Measurements from ENCODE around the gene PLCD4. TPM values are rescaled to one million over a fixed set of nuclear protein-coding genes. Genes with fewer than 3 reads are reported as not detected.

The PLCD4 gene
- total and polyA plus RNA-seq, 12 donors, result 0.23 to 2.3 (median 0.94) TPM

DNA sequence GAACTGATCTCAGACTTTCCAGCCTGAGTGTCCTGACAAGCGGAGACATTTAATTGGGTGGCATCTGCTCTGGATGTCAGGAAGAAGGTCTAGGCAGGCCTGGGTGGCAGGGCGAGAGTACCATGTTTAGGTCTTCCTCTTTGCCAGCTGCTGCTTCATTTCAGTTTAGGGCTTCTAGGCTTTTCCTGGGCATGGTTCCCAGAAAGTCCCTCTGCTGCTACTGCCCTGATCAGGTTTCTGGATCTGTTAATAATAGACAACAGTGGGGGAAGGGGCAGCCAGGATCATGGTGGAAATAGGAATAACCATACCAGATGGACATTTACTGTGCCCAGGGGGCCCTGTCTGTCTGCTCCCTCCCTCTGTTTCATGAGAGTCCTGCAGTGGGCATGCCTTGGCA, 2.3 kb upstream of the PLCD4 start:
- ATAC-seq, result peak in 6 of 8 donors; percentile 29 to 78 (median 49)
- no peaks in the 10 kb centered on the region for H3K36me3 ChIP-seq
- peaks cover 0 to 25% (median 11%) of the 10 kb centered on the region in 9 donors for H3K4me1 ChIP-seq
- TF ChIP-seq, protein P1, sequence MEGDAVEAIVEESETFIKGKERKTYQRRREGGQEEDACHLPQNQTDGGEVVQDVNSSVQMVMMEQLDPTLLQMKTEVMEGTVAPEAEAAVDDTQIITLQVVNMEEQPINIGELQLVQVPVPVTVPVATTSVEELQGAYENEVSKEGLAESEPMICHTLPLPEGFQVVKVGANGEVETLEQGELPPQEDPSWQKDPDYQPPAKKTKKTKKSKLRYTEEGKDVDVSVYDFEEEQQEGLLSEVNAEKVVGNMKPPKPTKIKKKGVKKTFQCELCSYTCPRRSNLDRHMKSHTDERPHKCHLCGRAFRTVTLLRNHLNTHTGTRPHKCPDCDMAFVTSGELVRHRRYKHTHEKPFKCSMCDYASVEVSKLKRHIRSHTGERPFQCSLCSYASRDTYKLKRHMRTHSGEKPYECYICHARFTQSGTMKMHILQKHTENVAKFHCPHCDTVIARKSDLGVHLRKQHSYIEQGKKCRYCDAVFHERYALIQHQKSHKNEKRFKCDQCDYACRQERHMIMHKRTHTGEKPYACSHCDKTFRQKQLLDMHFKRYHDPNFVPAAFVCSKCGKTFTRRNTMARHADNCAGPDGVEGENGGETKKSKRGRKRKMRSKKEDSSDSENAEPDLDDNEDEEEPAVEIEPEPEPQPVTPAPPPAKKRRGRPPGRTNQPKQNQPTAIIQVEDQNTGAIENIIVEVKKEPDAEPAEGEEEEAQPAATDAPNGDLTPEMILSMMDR (IDR thresholded peaks at IDR 0.05), result no peak
- no peaks in the 10 kb centered on the region for H3K9me3 ChIP-seq
- intact Hi-C loops (cut with DNase I), result no loop called here
- peak in 1 of 2 donors; percentile 23 for DNase-seq
- no peak overlapping the region for H3K4me3 ChIP-seq
- WGBS, 2 donors, result 74 to 85% methylated on average over 2 of the region's 2 CpGs
- no peak overlapping the region for H3K27ac ChIP-seq
- no peaks in the 10 kb centered on the region for H3K27me3 ChIP-seq

DNA sequence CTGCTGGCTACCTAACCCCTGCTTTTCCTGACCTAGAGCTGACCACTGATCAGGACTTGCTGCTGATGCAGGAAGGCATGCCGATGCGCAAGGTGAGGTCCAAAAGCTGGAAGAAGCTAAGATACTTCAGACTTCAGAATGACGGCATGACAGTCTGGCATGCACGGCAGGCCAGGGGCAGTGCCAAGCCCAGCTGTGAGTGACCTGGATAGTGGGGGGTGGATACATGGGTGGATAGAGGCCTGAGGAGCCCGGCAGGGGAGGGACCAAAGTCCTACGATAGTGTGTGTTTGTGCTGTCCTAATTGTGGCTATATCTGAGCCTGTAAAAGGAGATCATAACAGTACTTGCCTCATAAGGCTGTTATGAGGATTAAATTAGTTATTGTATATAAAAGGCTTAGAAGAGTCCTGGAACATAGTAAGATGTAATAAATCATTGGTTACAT, 8.2 kb downstream of the PLCD4 start:
- no peak overlapping the region for H3K4me3 ChIP-seq
- no peaks in the 10 kb centered on the region for H3K27me3 ChIP-seq
- H3K4me1 ChIP-seq, result no peaks in the 10 kb centered on the region
- TF ChIP-seq, protein P1 (IDR thresholded peaks at IDR 0.05), result no peak
- no peaks in the 10 kb centered on the region for H3K9me3 ChIP-seq
- DNase-seq, result no peak
- no peak overlapping the region for H3K27ac ChIP-seq
- H3K36me3 ChIP-seq, result no peaks in the 10 kb centered on the region
- WGBS, 2 donors, result 72 to 81% methylated on average over 6 of the region's 6 CpGs
- intact Hi-C loops (cut with DNase I), result no loop called here
- no peak for ATAC-seq

DNA sequence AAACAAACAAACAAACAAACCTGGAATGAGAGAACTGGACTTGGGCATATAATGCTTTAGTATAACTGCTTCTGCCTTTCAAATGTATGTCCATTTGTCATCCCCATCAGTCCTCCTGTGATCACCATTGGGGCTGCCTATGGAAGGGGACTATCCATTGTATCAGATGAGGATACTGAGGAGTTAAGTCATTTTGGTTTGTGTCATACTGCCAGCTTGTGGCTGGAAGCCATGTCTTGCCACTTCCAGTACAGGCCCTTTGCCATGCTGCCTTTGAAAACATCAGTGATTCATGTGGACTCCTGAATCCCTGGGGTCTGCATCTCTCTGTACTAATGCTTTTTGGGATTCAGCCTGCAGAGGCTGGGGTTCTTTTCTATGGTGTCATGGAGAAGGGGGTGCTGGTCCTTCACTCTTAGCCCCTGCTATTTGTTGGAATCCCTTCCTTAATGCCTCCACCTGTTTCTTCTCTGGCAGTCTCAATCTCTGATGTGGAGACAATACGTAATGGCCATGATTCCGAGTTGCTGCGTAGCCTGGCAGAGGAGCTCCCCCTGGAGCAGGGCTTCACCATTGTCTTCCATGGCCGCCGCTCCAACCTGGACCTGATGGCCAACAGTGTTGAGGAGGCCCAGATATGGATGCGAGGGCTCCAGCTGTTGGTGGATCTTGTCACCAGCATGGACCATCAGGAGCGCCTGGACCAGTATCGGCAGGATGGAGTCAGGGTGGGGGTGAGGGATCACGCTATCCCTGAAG, 10.6 kb downstream of the PLCD4 start:
- ATAC-seq, result no peak
- no peak overlapping the region for H3K27ac ChIP-seq
- H3K27me3 ChIP-seq, result no peaks in the 10 kb centered on the region
- peaks cover 0 to 12% (median 5%) of the 10 kb centered on the region in 9 donors for H3K4me1 ChIP-seq
- WGBS, 2 donors, result 88% methylated on average over 9 of the region's 9 CpGs
- no peak overlapping the region for H3K4me3 ChIP-seq
- intact Hi-C loops (cut with DNase I), result no loop called here
- no peaks in the 10 kb centered on the region for H3K9me3 ChIP-seq
- H3K36me3 ChIP-seq, result no peaks in the 10 kb centered on the region
- no peak for DNase-seq
- TF ChIP-seq, protein P1 (IDR thresholded peaks at IDR 0.05), result peak in 1 of 9 donors; percentile 5

DNA sequence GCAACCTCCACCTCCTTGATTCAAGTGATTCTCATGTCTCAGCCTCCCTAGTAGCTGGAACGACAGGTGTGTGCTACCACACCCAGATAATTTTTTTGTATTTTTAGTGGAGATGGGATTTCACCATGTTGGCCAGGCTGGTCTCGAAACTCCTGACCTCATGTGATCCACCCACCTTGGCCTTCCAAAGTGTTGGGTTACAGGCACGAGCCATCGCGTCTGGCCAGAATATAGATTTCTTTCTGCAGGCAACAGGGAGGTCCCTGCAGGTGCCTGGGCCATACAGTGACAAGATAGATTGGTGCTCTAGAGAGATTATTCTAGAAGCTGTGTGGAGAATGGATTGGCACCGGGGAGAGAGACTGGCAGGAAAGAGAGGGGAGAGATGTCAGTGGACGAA, 13.3 kb downstream of the PLCD4 start:
- 81 to 83% methylated on average over 7 of the region's 7 CpGs for WGBS, 2 donors
- intact Hi-C loops (cut with DNase I), result no loop called here
- Histone ChIP-seq H3K4me3 (no peak overlapping the region), H3K4me1 (peaks cover 0 to 17% (median 5%) of the 10 kb centered on the region in 9 donors), H3K36me3 (no peaks in the 10 kb centered on the region), H3K9me3 (no peaks in the 10 kb centered on the region), H3K27me3 (no peaks in the 10 kb centered on the region), H3K27ac (no peak overlapping the region)
- TF ChIP-seq, protein P1 (IDR thresholded peaks at IDR 0.05), result no peak
- DNase-seq (no peak), ATAC-seq (no peak)
